Testis (tissue), 2 donors: Measurements from ENCODE around the gene SYNGR4.

Experiments
- POLR2A ChIP-seq: fragments of 450-650 bp; IDR thresholded peaks from one replicate; pipeline ENCODE4 v1.6.1; 2017; ENCODE audit warnings: antibody characterized with exemption, mild to moderate bottlenecking, moderate library complexity
- TF ChIP-seq, protein P1 (sequence below), 3 experiments: fragments of 450-650 bp in 2 of 3; fragments of 200-600 bp in 1 of 3; sonication (generic) in 1 of 3; IDR thresholded peaks; one replicate each; pipeline ENCODE4 v1.5.1; 2016 to 2019; ENCODE audit warnings: antibody characterized with exemption in 3 of 3, mild to moderate bottlenecking in 2 of 3, moderate library complexity in 1 of 3

DNA sequence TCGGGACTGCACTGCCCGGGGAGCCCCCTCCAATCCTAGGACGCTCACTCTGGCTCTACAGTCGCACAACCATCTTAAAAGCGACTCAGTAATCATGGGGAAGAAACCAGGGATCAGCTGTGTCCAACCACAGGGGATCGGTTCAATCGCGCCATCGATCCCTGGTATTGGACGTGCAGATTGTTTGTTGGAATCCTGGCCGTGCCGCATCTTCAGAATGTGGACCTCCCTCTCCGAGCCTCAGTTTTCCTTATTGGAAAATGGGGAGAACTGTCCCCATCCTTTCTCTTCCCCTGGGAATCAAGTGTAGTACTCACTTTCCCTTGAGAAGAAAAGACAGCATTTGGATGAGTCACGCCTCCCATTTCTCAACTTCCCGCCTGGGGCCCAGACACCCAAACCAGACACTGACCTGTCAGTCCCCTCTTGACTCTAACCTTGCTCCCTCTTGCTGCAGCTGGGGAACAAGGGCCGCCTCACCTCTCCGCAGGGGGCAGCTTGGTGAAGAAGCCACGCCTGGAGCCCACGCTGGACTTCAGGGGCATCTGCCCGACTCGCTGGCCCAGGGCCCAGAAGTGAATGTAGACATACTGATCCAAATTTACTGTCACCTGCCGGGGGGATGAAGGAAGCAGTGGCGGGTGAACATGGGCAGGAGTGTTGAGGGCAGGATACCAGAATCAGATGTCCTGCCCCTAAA lies 21.2 kb upstream of the SYNGR4 start:
- TF ChIP-seq, protein P1, sequence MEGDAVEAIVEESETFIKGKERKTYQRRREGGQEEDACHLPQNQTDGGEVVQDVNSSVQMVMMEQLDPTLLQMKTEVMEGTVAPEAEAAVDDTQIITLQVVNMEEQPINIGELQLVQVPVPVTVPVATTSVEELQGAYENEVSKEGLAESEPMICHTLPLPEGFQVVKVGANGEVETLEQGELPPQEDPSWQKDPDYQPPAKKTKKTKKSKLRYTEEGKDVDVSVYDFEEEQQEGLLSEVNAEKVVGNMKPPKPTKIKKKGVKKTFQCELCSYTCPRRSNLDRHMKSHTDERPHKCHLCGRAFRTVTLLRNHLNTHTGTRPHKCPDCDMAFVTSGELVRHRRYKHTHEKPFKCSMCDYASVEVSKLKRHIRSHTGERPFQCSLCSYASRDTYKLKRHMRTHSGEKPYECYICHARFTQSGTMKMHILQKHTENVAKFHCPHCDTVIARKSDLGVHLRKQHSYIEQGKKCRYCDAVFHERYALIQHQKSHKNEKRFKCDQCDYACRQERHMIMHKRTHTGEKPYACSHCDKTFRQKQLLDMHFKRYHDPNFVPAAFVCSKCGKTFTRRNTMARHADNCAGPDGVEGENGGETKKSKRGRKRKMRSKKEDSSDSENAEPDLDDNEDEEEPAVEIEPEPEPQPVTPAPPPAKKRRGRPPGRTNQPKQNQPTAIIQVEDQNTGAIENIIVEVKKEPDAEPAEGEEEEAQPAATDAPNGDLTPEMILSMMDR (IDR thresholded peaks at IDR 0.05) = no peak
- no peak for TF ChIP-seq POLR2A
